Left lung (tissue), 10 donors: ENCODE results near the gene NFIA. TPM values are rescaled to one million over a fixed set of nuclear protein-coding genes. Genes with fewer than 3 reads are reported as not detected.

Experiments
- ATAC-seq: fragments of 200-7000 bp; cut with Tn5 transposase; one replicate; pipeline ENCODE4 v1.9.1; 2020; ENCODE audit warnings: moderate library complexity
- DNase-seq, 4 donors: peaks; one replicate each; pipeline ENCODE4 v3.0.0-alpha.2; 2013 to 2020
- H3K27ac ChIP-seq, 2 donors: fragments of 200-600 bp; sonication (generic) in 1 of 2; one replicate each; pipeline versions ENCODE4 v1.5.0 to v1.8.0; 2020 to 2021
- H3K27me3 ChIP-seq, 2 donors: fragments of 200-600 bp; sonication (generic) in 1 of 2; one replicate each; pipeline versions ENCODE4 v1.5.0 to v1.8.0; 2020 to 2021
- H3K36me3 ChIP-seq, 2 donors: fragments of 200-600 bp; sonication (generic) in 1 of 2; one replicate each; pipeline versions ENCODE4 v1.5.0 to v1.8.0; 2020 to 2021
- H3K4me1 ChIP-seq, 2 donors: fragments of 200-600 bp; one replicate each; pipeline ENCODE4 v1.8.0; 2021
- H3K4me3 ChIP-seq, 2 donors: fragments of 200-600 bp; sonication (generic) in 1 of 2; one replicate each; pipeline versions ENCODE4 v1.5.0 to v1.8.0; 2020 to 2021; ENCODE audit warnings: mild to moderate bottlenecking in 1 of 2
- H3K9me3 ChIP-seq, 2 donors: fragments of 200-600 bp; sonication (generic) in 1 of 2; one replicate each; pipeline versions ENCODE4 v1.5.0 to v1.8.0; 2020 to 2021
- CTCF ChIP-seq, 2 donors: fragments of 200-600 bp; sonication (generic) in 1 of 2; IDR thresholded peaks; one replicate each; pipeline versions ENCODE4 v1.5.0 to v1.8.0; 2021; ENCODE audit warnings: antibody characterized with exemption in 2 of 2
- intact Hi-C, 2 donors: fragments of 100-400 bp; cut with DNase I; formaldehyde crosslinking; loops; one replicate each; pipeline versions ENCODE4 v1.11.2 to v1.14.2; 2022
- polyA plus RNA-seq, 6 donors: library from polyadenylated mRNA; unstranded; fragments of 120-200 nt; gene quantifications; one replicate each; pipeline ENCODE4 v1.2.1, GENCODE V29; 2013; ENCODE audit not compliant: insufficient read length in 6 of 6
- total RNA-seq, 2 donors: library from RNA; stranded (reverse); fragmentation: NEBNext Ultra II Directional; extraction: Animal tissue kit (Norgen Biotek cat#: 25700); gene quantifications; one replicate each; pipeline ENCODE4 v1.2.1, GENCODE V29; 2021
- donor health status: DM: no; HTN: yes; CAD: no.
- donor health status: DM: no; HTN: no; CAD: no.

The NFIA gene
- total and polyA plus RNA-seq, 8 donors, result 30.4 to 60.7 (median 37.6) TPM

GRCh38 chr1:61310057-61310456, 227.7 kb downstream of the NFIA start:
- peaks cover 0 to 2% of the 10 kb centered on the region in 2 donors for H3K9me3 ChIP-seq
- DNase-seq (no peak), ATAC-seq (no peak)
- H3K4me1 ChIP-seq, result no peaks in the 10 kb centered on the region
- H3K36me3 ChIP-seq, result no peaks in the 10 kb centered on the region
- H3K27me3 ChIP-seq, result no peaks in the 10 kb centered on the region
- no peak for TF ChIP-seq CTCF (IDR thresholded peaks at IDR 0.05)
- H3K4me3 ChIP-seq, result no peak overlapping the region
- intact Hi-C loops, result no loop called here
- H3K27ac ChIP-seq, result no peak overlapping the region

DNA sequence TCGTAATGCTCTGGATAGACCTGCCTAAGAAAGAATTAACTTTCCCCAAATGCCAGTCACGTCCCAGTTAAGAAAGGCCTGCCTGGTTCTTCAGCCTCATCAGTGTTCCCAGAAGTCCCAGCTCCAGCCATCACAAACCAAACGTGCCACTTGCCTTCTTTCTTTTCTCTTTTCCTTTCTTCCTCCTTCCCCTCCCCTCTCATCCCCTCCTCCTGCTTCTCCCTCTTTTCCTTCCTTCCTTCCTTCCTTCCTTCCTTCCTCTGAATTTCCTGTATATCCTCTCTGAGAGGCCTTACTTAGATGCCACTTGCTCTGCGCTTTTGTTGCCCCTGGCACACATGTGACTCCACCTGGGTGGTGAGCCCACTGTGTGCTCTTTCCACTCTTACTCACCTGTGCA, 228.2 kb downstream of the NFIA start:
- no peak for ATAC-seq
- Histone ChIP-seq H3K27me3 (no peaks in the 10 kb centered on the region), H3K27ac (no peak overlapping the region), H3K36me3 (no peaks in the 10 kb centered on the region), H3K4me3 (no peak overlapping the region), H3K9me3 (peaks cover 0 to 2% of the 10 kb centered on the region in 2 donors), H3K4me1 (no peaks in the 10 kb centered on the region)
- intact Hi-C loops, result no loop called here
- no peak for TF ChIP-seq CTCF (IDR thresholded peaks at IDR 0.05)
- no peak for DNase-seq

DNA sequence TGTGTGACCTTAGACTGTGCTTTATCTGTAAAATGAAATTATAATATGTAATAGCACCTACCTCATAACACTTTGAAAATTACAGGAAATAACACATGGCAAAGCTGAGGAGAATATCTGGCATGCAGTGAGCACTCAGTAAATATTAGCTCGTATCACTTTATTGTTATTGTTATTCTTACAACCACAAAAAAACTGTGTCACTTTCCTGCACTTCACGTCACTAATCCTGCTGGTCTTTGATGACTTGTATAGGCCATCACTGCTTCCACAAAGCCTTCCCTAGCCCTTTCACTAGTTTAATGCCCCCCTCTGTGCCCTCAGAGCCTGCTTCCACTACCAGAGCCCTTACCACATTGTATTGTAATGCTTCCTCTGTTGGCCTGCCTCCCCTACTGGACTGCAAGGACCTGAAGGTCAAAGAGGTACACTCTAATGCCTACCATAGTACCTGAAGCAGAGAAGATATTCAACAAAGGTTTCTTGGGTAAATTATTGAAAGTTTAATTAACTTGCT, 231.6 kb downstream of the NFIA start:
- ATAC-seq (no peak), DNase-seq (no peak)
- Histone ChIP-seq H3K27me3 (no peaks in the 10 kb centered on the region), H3K27ac (no peak overlapping the region), H3K4me1 (peaks cover 5 to 7% of the 10 kb centered on the region in 2 donors), H3K9me3 (peaks cover 0 to 2% of the 10 kb centered on the region in 2 donors), H3K4me3 (no peak overlapping the region), H3K36me3 (no peaks in the 10 kb centered on the region)
- intact Hi-C loops, result no loop called here
- TF ChIP-seq CTCF (IDR thresholded peaks at IDR 0.05), result no peak

- Histone ChIP-seq H3K9me3 (peaks cover 0 to 2% of the 10 kb centered on the region in 2 donors), H3K4me1 (peaks cover 7 to 8% of the 10 kb centered on the region in 2 donors), H3K27me3 (no peaks in the 10 kb centered on the region), H3K4me3 (no peak overlapping the region), H3K36me3 (no peaks in the 10 kb centered on the region), H3K27ac (no peak overlapping the region)
- DNase-seq (no peak), ATAC-seq (no peak)
- intact Hi-C loops, result no loop called here
- TF ChIP-seq CTCF (IDR thresholded peaks at IDR 0.05), result no peak
Measured at GRCh38 chr1:61315011-61315410, 232.7 kb downstream of the NFIA start.

DNA sequence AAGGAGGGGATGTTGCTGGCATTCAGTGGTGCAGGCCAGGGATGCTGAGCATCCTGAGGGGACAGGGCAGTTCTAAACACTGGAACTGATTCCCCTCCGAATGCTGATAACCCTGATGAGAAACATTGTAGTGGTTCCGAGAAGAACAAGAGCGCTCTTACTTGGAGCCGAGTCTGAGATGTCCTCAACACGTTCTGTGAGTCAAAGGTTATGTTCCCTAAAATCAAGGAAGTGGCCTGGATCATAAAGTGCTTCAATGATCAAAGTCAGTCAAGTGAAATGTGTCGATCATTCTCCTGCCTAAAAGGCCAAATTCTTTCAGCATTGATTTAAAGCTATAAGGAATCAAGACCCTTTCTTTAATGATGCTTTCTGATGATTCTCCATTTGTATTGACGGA, 234.1 kb downstream of the NFIA start:
- TF ChIP-seq CTCF (IDR thresholded peaks at IDR 0.05), result no peak
- no peak for ATAC-seq

More for the DNA sequence above, 234.1 kb downstream of the NFIA start:
- no peak for DNase-seq
- Histone ChIP-seq H3K9me3 (peaks cover 0 to 2% of the 10 kb centered on the region in 2 donors), H3K4me3 (no peak overlapping the region), H3K27me3 (no peaks in the 10 kb centered on the region), H3K36me3 (no peaks in the 10 kb centered on the region), H3K27ac (no peak overlapping the region), H3K4me1 (peaks cover 7 to 8% of the 10 kb centered on the region in 2 donors)
- intact Hi-C loops, result no loop called here
